Parathyroid adenoma (tissue), 2 donors: ENCODE data around the gene SLC25A36.
"Not testable (repeated sequence)": the region's sequence is repeated elsewhere in the genome, so short reads cannot be mapped to it uniquely, and the experiment has no call there.

Experiments used
- H2AFZ ChIP-seq: fragments of 300-600 bp; sonication (generic); one replicate; pipeline ENCODE4 v1.7.0; 2017; ENCODE audit warnings: antibody characterized with exemption, mild to moderate bottlenecking
- H3K27ac ChIP-seq: fragments of 300-600 bp; sonication (generic); one replicate; pipeline ENCODE4 v1.7.0; 2017
- H3K27me3 ChIP-seq: fragments of 300-600 bp; sonication (generic); one replicate; pipeline ENCODE4 v1.7.0; 2017; ENCODE audit warnings: low read length; ENCODE audit not compliant: control insufficient read depth, insufficient read depth
- H3K36me3 ChIP-seq: fragments of 300-600 bp; sonication (generic); one replicate; pipeline ENCODE4 v1.7.0; 2017; ENCODE audit warnings: low read length; ENCODE audit not compliant: control insufficient read depth, insufficient read depth
- H3K4me1 ChIP-seq: fragments of 300-600 bp; sonication (generic); one replicate; pipeline ENCODE4 v1.7.0; 2017; ENCODE audit warnings: control low read depth
- H3K4me2 ChIP-seq: fragments of 300-600 bp; sonication (generic); one replicate; pipeline ENCODE4 v1.7.0; 2017; ENCODE audit warnings: low read length
- H3K4me3 ChIP-seq: fragments of 300-600 bp; sonication (generic); one replicate; pipeline ENCODE4 v1.7.0; 2017; ENCODE audit warnings: low read depth, low read length
- H3K79me2 ChIP-seq: fragments of 300-600 bp; sonication (generic); one replicate; pipeline ENCODE4 v1.7.0; 2017; ENCODE audit warnings: control low read depth
- H3K9ac ChIP-seq: fragments of 300-600 bp; sonication (generic); one replicate; pipeline ENCODE4 v1.7.0; 2017; ENCODE audit warnings: mild to moderate bottlenecking
- H3K9me3 ChIP-seq: fragments of 300-600 bp; sonication (generic); one replicate; pipeline ENCODE4 v1.7.0; 2017; ENCODE audit warnings: low read length; ENCODE audit not compliant: control insufficient read depth
- TF ChIP-seq, protein P1 (sequence below): fragments of 300-600 bp; sonication (generic); IDR thresholded peaks from one replicate; pipeline ENCODE4 v1.7.0; 2017; ENCODE audit warnings: antibody characterized with exemption, mild to moderate bottlenecking
- donor health status: primary hyperparathyroidism.

SLC25A36 gene

DNA sequence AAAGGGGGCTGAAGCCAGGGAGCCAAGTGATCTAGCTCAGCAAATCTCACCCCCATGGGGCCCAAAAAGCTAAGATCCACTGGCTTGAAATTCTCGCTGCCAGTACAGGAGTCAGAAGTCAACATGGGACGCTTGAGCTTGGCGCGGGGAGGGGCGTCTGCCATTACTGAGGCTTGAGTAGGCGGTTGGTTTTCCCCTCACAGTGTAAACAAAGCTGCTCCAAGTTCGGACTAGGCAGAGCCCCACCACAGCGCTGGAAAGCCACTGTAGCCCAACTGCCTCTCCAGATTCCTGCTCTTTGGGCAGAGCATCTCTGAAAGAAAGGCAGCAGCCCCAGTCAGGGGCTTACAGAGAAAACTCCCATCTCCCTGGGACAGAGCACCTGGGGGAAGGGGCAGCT, 8.1 kb upstream of the SLC25A36 start:
- no peak overlapping the region for H2AFZ ChIP-seq
- no peak overlapping the region for H3K4me3 ChIP-seq
- no peaks in the 10 kb centered on the region for H3K9me3 ChIP-seq
- no peak overlapping the region for H3K27ac ChIP-seq
- H3K9ac ChIP-seq, result no peak overlapping the region
- H3K4me2 ChIP-seq, result no peak overlapping the region
- no peaks in the 10 kb centered on the region for H3K4me1 ChIP-seq
- H3K27me3 ChIP-seq, result no peaks in the 10 kb centered on the region
- TF ChIP-seq, protein P1, sequence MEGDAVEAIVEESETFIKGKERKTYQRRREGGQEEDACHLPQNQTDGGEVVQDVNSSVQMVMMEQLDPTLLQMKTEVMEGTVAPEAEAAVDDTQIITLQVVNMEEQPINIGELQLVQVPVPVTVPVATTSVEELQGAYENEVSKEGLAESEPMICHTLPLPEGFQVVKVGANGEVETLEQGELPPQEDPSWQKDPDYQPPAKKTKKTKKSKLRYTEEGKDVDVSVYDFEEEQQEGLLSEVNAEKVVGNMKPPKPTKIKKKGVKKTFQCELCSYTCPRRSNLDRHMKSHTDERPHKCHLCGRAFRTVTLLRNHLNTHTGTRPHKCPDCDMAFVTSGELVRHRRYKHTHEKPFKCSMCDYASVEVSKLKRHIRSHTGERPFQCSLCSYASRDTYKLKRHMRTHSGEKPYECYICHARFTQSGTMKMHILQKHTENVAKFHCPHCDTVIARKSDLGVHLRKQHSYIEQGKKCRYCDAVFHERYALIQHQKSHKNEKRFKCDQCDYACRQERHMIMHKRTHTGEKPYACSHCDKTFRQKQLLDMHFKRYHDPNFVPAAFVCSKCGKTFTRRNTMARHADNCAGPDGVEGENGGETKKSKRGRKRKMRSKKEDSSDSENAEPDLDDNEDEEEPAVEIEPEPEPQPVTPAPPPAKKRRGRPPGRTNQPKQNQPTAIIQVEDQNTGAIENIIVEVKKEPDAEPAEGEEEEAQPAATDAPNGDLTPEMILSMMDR, result no peak
- no peaks in the 10 kb centered on the region for H3K36me3 ChIP-seq
- no peaks in the 10 kb centered on the region for H3K79me2 ChIP-seq

- not testable (repeated sequence) for H3K9me3 ChIP-seq, H3K27ac ChIP-seq, H3K36me3 ChIP-seq, H3K27me3 ChIP-seq, H3K4me3 ChIP-seq, H3K4me2 ChIP-seq, H3K79me2 ChIP-seq, H3K4me1 ChIP-seq, H2AFZ ChIP-seq, H3K9ac ChIP-seq
Observed at GRCh38 chr3:140939305-140939704, 2.3 kb upstream of the SLC25A36 start.

GRCh38 chr3:140941090-140941433, 574 bp upstream of the SLC25A36 start:
- H3K79me2 ChIP-seq, result peaks cover 23% of the 10 kb centered on the region
- TF ChIP-seq, protein P1, result no peak
- H3K27me3 ChIP-seq, result no peaks in the 10 kb centered on the region
- H3K4me2 ChIP-seq, result peak overlapping the region; percentile 61
- H3K4me3 ChIP-seq, result peak overlapping the region; percentile 84
- H3K9me3 ChIP-seq, result no peaks in the 10 kb centered on the region
- no peak overlapping the region for H3K9ac ChIP-seq
- H2AFZ ChIP-seq, result peak overlapping the region; percentile 94
- peak overlapping the region; percentile 96 for H3K27ac ChIP-seq
- H3K4me1 ChIP-seq, result peaks cover 9% of the 10 kb centered on the region
- H3K36me3 ChIP-seq, result no peaks in the 10 kb centered on the region

GRCh38 chr3:140942221-140943104, 827 bp downstream of the SLC25A36 start:
- TF ChIP-seq, protein P1, result no peak
- Histone ChIP-seq H2AFZ (peak overlapping the region; percentile 94), H3K9me3 (no peaks in the 10 kb centered on the region), H3K9ac (peak overlapping the region; percentile 71), H3K4me2 (peak overlapping the region; percentile 79), H3K4me1 (peaks cover 9% of the 10 kb centered on the region), H3K27me3 (no peaks in the 10 kb centered on the region), H3K4me3 (peak overlapping the region; percentile 83), H3K79me2 (peaks cover 37% of the 10 kb centered on the region), H3K27ac (peak overlapping the region; percentile 96), H3K36me3 (no peaks in the 10 kb centered on the region)

GRCh38 chr3:140943781-140944552, 2.3 kb downstream of the SLC25A36 start:
- peak overlapping the region; percentile 79 for H3K4me2 ChIP-seq
- peaks cover 9% of the 10 kb centered on the region for H3K4me1 ChIP-seq
- peaks cover 52% of the 10 kb centered on the region for H3K79me2 ChIP-seq
- no peak overlapping the region for H3K27ac ChIP-seq
- TF ChIP-seq, protein P1, result no peak
- H3K4me3 ChIP-seq, result no peak overlapping the region
- H3K9me3 ChIP-seq, result no peaks in the 10 kb centered on the region
- no peaks in the 10 kb centered on the region for H3K36me3 ChIP-seq
- H3K9ac ChIP-seq, result no peak overlapping the region
- H2AFZ ChIP-seq, result no peak overlapping the region
- H3K27me3 ChIP-seq, result no peaks in the 10 kb centered on the region
